GM18951 (cell line): Measurements from ENCODE around the gene YIPF3.
"Not testable (repeated sequence)": the region's sequence is repeated elsewhere in the genome, so short reads cannot be mapped to it uniquely, and the experiment has no call there.

Source experiments
- POLR2A ChIP-seq: IDR thresholded peaks from 4 replicates; pipeline ENCODE4 v1.6.1; 2011; ENCODE audit warnings: mild to moderate bottlenecking; ENCODE audit not compliant: insufficient read length, insufficient read depth; ENCODE audit errors: extremely low read depth
- in situ Hi-C: fragments of 300-500 bp; cut with MboI; formaldehyde crosslinking; loops from one replicate; pipeline ENCODE4 v1.12.0; 2022; ENCODE audit warnings: low sequenced_read_pairs, mixed read lengths, inconsistent platforms; ENCODE audit not compliant: unreplicated experiment

Gene YIPF3

GRCh38 chr6:43475516-43475915 lies 41.2 kb downstream of the YIPF3 start:
- in situ Hi-C loops, result no loop called here
- no peak for TF ChIP-seq POLR2A

GRCh38 chr6:43472515-43472914 lies 44.2 kb downstream of the YIPF3 start:
- no peak for TF ChIP-seq POLR2A
- in situ Hi-C loops, result no loop called here

DNA sequence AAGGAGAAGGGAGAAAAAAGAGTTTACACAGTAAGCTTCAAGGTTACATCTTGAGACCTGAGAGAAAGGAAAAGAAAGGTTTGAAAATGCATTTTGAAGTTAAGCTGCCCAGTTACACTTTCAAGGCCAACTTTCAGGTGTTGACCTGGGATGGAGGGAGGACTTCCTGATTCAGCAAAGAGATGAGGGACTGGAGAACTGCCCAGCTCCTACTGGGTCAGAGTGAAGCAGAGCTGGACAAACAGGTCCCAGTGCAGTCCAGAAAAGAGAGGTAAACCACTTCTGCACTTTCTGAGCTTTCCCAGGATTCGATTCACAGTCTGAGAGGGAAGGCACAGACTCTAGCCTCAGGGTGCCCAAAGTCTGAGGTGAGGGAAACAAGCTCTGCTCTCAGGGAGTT lies 45.3 kb downstream of the YIPF3 start:
- TF ChIP-seq POLR2A, result no peak
- in situ Hi-C loops, result no loop called here

GRCh38 chr6:43469947-43470346 lies 46.8 kb downstream of the YIPF3 start:
- TF ChIP-seq POLR2A, result no peak

DNA sequence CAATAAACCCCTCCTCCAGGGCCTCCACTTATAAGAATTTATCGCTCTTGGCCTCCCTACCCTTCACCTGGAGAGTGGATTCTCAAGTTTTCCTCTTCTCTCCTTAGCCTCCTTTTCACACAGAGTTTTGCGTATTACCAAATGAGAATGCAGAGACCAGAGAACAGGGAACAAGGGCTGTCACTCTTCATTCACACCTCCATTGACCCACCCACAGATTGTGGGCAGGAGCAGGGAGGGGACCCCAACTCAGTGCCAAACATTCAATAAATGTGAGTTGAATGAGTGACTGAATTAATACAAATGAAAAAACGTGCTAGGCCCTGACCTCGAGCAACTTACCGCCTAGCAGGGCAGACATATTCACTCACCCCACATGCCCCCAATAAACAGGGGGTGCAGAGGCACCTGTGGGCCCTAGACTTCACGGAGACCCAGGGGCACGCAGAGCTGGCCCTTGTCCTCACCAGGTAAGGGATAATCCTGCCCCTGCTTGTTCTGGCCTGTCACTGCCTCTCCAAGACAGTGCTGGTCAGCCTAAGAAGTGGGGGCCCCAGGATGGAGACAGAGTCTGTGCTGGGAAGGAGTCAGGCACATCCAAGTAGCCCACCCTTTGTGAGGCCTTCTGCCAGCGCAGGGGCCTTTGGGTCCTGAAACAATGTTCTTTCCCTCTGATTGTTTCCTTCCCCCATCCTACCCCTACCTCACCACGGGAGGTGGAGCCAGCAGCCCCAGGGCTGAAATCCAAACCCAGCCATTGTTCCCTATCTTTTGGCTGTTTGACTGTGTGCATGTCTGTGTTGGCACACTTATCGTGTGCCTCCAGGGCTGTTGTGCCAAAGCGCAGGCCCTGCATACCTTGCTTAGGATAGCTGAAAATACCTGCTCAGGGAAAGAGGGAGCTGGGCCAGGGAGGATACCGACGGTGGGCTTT lies 47.7 kb downstream of the YIPF3 start:
- in situ Hi-C loops, result no loop called here
- TF ChIP-seq POLR2A, result no peak

More at GRCh38 chr6:43469947-43470346, 46.8 kb downstream of the YIPF3 start:
- in situ Hi-C loops, result no loop called here

GRCh38 chr6:43468240-43468639 lies 48.5 kb downstream of the YIPF3 start:
- in situ Hi-C loops, result no loop called here
- TF ChIP-seq POLR2A, result no peak

- in situ Hi-C loops, result no loop called here
- TF ChIP-seq POLR2A, result no peak
Observed at GRCh38 chr6:43467752-43468151, 49.0 kb downstream of the YIPF3 start.

DNA sequence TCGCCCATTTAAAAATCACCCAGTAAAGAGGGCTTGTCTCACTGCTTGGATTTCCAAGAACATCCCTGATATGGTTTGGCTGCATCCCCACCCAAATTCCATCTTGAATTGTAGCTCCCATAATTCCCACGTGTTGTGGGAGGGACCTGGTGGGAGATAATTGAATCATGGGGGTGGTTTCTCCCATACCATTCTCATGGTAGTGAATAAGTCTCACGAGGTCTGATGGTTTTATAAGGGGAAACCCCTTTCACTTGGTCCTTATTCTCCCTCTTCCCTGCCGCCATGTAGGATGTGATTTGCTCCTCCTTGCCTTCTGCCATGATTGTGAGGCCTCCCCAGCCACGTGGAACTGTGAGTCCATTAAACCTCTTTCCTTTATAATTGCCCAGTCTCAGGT lies 49.5 kb downstream of the YIPF3 start:
- in situ Hi-C loops, result not testable (repeated sequence)

DNA sequence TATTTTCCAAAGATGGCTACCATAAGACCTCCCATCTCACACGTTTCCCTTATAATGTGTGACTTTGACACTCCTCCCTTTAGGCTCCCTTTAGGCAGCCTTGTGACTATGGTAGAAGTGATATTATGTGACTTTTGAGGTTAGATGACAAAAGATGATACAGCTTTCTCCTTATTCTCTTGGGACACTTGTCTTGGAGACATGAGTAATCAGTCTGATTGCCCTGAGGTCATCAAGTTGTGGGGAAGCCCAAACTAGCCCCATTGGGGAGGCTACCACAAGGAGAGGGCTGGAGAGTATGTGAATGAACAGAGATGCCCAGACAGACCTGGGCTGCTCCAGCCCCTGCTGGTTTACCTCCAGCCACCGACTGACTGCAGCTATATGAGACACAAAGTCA lies 50.8 kb downstream of the YIPF3 start:
- no peak for TF ChIP-seq POLR2A
- in situ Hi-C loops, result no loop called here

- no peak for TF ChIP-seq POLR2A
- in situ Hi-C loops, result no loop called here
Observed at GRCh38 chr6:43464337-43464736, 52.4 kb downstream of the YIPF3 start.

- in situ Hi-C loops, result no loop called here
- no peak for TF ChIP-seq POLR2A
Observed at GRCh38 chr6:43461936-43462335, 54.8 kb downstream of the YIPF3 start.
